NCI-H2081 treated with DMSO at 0.1 percent for 48 hours (cell line): Measurements from ENCODE around the gene PHF21A.
"Not testable (repeated sequence)": the region's sequence is repeated elsewhere in the genome, so short reads cannot be mapped to it uniquely, and the experiment has no call there.

Experiments used
- DNase-seq: peaks from one replicate; lab custom pipeline; 2025; lab: John Stamatoyannopoulos, UW

PHF21A gene

GRCh38 chr11:45902452-45903380 lies 218.5 kb downstream of the PHF21A start:
- DNase-seq, result no peak

GRCh38 chr11:45901626-45902025 lies 219.6 kb downstream of the PHF21A start:
- DNase-seq, result no peak

- no peak for DNase-seq
Measured at GRCh38 chr11:45900916-45901617, 220.2 kb downstream of the PHF21A start.

GRCh38 chr11:45900175-45900800 lies 221.0 kb downstream of the PHF21A start:
- not testable (repeated sequence) for DNase-seq

- DNase-seq, result peak; percentile 41
Measured at GRCh38 chr11:45899448-45900174, 221.6 kb downstream of the PHF21A start.

GRCh38 chr11:45899086-45899447 lies 222.2 kb downstream of the PHF21A start:
- no peak for DNase-seq

GRCh38 chr11:45897556-45897955 lies 223.7 kb downstream of the PHF21A start:
- DNase-seq, result no peak

- peak; percentile 80 for DNase-seq
Measured at GRCh38 chr11:45896422-45896984, 224.8 kb downstream of the PHF21A start.

- no peak for DNase-seq
Measured at GRCh38 chr11:45895553-45896259, 225.5 kb downstream of the PHF21A start.

GRCh38 chr11:45894555-45895247 lies 226.6 kb downstream of the PHF21A start:
- no peak for DNase-seq

GRCh38 chr11:45892856-45893255 lies 228.4 kb downstream of the PHF21A start:
- DNase-seq, result no peak

- DNase-seq, result no peak
Measured at GRCh38 chr11:45890886-45891550, 230.2 kb downstream of the PHF21A start.

GRCh38 chr11:45889966-45890365 lies 231.3 kb downstream of the PHF21A start:
- no peak for DNase-seq

- DNase-seq, result no peak
Measured at GRCh38 chr11:45889555-45889954, 231.7 kb downstream of the PHF21A start.

GRCh38 chr11:45887587-45887986 lies 233.7 kb downstream of the PHF21A start:
- DNase-seq, result no peak

GRCh38 chr11:45886816-45887520 lies 234.3 kb downstream of the PHF21A start:
- DNase-seq, result no peak

GRCh38 chr11:45885921-45886721 lies 235.1 kb downstream of the PHF21A start:
- DNase-seq, result no peak

- DNase-seq, result no peak
Measured at GRCh38 chr11:45885274-45885920, 235.9 kb downstream of the PHF21A start, which contains the start of gene MAPK8IP1. MAPK8IP1 (plus strand) TSS chr11:45885651; CDS start chr11:45885821, 170 bp downstream.
